ENCODE results near the gene KCTD17.

The KCTD17 gene

GRCh38 chr22:37009490-37009889, 42.1 kb upstream of the KCTD17 start:
- TF ChIP-seq TAF1 (IDR thresholded peaks at IDR 0.05; ENCODE audit: borderline replicate concordance, insufficient read depth, low read length) (no peak), FOXP2 (optimal IDR thresholded peaks at IDR 0.05; ENCODE audit: borderline replicate concordance, extremely low read depth, extremely low read length, insufficient read depth) (no peak), POLR2AphosphoS5 (IDR thresholded peaks at IDR 0.05; ENCODE audit: low read depth, low read length) (no peak), REST (IDR thresholded peaks at IDR 0.05; ENCODE audit: insufficient read depth in 1 of 2, low read depth in 2 of 2, low read length in 2 of 2) (no peak), SIN3A (IDR thresholded peaks at IDR 0.05; ENCODE audit: borderline replicate concordance, insufficient read depth, low read length) (no peak)

GRCh38 chr22:37010174-37010573, 41.4 kb upstream of the KCTD17 start:
- TF ChIP-seq SIN3A (IDR thresholded peaks at IDR 0.05; ENCODE audit: borderline replicate concordance, insufficient read depth, low read length) (no peak), POLR2AphosphoS5 (IDR thresholded peaks at IDR 0.05; ENCODE audit: low read depth, low read length) (no peak), TAF1 (IDR thresholded peaks at IDR 0.05; ENCODE audit: borderline replicate concordance, insufficient read depth, low read length) (no peak), FOXP2 (optimal IDR thresholded peaks at IDR 0.05; ENCODE audit: borderline replicate concordance, extremely low read depth, extremely low read length, insufficient read depth) (no peak), REST (IDR thresholded peaks at IDR 0.05; ENCODE audit: insufficient read depth in 1 of 2, low read depth in 2 of 2, low read length in 2 of 2) (no peak)

- TF ChIP-seq REST (IDR thresholded peaks at IDR 0.05; ENCODE audit: insufficient read depth in 1 of 2, low read depth in 2 of 2, low read length in 2 of 2) (no peak), POLR2AphosphoS5 (IDR thresholded peaks at IDR 0.05; ENCODE audit: low read depth, low read length) (no peak), SIN3A (IDR thresholded peaks at IDR 0.05; ENCODE audit: borderline replicate concordance, insufficient read depth, low read length) (no peak), FOXP2 (optimal IDR thresholded peaks at IDR 0.05; ENCODE audit: borderline replicate concordance, extremely low read depth, extremely low read length, insufficient read depth) (no peak), TAF1 (IDR thresholded peaks at IDR 0.05; ENCODE audit: borderline replicate concordance, insufficient read depth, low read length) (no peak)
Measured at GRCh38 chr22:37010976-37011375, 40.6 kb upstream of the KCTD17 start.

- TF ChIP-seq REST (IDR thresholded peaks at IDR 0.05; ENCODE audit: insufficient read depth in 1 of 2, low read depth in 2 of 2, low read length in 2 of 2) (no peak), FOXP2 (optimal IDR thresholded peaks at IDR 0.05; ENCODE audit: borderline replicate concordance, extremely low read depth, extremely low read length, insufficient read depth) (no peak), POLR2AphosphoS5 (IDR thresholded peaks at IDR 0.05; ENCODE audit: low read depth, low read length) (no peak), SIN3A (IDR thresholded peaks at IDR 0.05; ENCODE audit: borderline replicate concordance, insufficient read depth, low read length) (no peak), TAF1 (IDR thresholded peaks at IDR 0.05; ENCODE audit: borderline replicate concordance, insufficient read depth, low read length) (no peak)
Measured at GRCh38 chr22:37011472-37011871, 40.1 kb upstream of the KCTD17 start.

Measured in PFSK-1 (cell line).